ENCODE measurements around the gene SMAD7.

SMAD7 gene

GRCh38 chr18:48892146-48892855 is 58.5 kb downstream of the SMAD7 start:
- DNase-seq = peak; percentile 54

DNA sequence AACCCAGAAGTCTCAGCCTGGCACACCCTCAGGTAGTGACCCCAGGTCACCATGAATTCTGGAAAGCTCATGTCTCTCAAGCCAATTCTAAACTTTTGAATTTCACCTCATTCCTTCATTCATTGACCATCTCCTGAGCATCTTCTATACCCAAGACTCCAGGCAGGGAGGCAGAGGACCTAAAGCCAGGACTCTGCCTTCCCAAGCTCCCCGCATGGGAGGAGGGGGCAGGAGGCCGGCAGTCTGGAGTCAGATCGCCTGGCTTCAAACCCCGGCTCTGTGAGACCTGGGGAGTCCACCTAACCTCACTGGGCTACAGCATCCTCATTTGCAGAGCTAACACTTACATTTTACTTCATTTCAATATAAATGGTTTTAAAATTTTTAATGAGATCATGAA is 59.0 kb downstream of the SMAD7 start:
- DNase-seq = no peak

GRCh38 chr18:48889981-48890762 is 60.6 kb downstream of the SMAD7 start:
- no peak for DNase-seq

- DNase-seq = no peak
Observed at GRCh38 chr18:48889115-48889941, 61.4 kb downstream of the SMAD7 start.

- no peak for DNase-seq
Observed at GRCh38 chr18:48888773-48889080, 62.0 kb downstream of the SMAD7 start.

GRCh38 chr18:48887905-48888772 is 62.6 kb downstream of the SMAD7 start:
- DNase-seq = no peak

- no peak for DNase-seq
Observed at GRCh38 chr18:48887294-48887904, 63.4 kb downstream of the SMAD7 start.

DNA sequence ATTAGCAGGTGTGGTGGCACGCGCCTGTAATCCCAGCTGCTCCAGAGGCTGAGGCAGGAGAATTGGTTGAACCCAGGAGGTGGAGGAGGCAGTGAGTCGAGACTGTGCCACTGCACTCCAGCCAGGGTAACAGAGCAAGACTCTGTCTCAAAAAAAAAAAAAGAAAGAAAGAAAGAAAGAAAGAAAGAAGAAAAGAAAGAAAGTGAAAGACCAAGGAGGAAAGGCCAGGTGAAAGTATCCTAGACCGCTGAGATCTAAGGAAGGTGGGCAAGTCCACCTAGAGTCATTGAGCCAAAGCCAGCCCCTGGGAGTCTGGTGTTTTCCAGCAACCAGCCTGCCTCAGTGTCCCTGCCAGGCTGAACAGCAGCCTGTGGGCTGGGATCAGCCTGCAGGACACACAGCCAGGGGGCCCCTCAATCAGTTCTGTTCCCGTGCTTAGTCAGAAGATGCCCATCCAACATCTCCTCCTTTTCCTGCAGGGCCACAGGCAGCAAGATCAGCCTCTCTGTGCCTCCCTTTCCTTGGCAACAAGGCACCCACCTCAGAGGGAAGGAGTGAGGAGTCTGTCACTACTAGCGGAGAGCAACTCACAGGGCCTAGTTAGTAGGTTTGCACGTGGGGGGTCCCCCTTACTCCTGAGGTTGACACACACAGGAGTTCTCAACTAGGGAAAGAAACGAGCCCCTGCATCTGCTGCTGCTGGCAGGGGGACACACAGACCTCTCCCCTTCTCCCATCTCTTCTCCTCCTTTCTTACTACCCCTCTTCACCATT is 64.1 kb downstream of the SMAD7 start:
- DNase-seq = no peak

DNA sequence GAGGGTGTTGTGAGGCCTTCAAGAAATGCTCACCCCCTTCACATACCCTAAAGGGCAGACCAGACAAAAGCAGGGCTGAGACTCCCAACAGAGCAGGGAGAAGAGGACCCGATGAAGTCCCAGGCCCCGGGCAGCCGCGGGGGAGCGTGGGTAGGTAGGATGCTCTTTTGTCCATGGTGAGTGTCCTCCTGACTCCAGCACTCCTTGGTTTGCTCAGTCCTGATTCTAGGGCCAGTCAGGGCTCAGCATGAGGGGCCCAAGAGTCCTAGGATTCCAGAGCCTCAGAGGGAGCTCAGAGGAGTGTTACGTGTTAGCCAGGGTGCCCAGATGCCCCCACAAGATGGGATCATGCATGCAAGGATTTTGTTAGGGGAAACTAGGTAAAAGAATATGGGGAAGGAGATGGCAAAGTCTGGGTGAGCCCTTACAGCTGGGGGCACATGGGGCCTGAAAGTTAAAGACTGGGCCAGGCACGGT is 64.8 kb downstream of the SMAD7 start:
- DNase-seq = no peak

DNA sequence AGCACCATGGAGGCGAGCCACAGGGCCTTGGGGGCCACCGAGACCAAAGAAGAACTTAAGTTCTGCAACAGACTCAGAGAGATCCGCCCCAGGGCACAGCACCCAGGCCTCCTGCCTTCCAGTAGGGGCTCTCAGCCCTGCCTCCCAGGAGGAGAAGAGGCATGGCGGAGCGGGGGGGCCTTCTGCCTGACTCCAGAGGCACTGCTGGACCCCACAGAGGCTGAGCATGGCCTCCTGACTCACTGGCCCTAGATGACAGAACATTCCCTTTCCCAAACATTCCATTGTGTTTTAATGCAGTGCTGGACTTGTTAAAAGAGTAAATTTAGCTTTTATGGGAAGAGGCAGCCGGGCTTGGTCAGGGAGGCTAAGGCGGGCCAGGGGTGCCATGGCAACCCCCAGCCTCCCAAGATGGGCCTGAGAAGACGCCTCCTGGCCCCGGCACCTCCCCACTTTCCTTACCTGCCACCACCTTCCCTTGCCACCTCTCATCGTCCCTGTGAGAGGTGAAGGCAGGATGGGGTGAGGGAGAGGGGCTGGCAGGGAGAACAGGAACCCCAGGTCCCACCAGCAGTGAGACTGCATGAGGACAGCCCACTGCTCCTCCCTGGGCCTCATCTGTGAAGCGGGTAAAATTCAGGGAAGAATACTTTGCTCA is 65.4 kb downstream of the SMAD7 start:
- DNase-seq = no peak

DNA sequence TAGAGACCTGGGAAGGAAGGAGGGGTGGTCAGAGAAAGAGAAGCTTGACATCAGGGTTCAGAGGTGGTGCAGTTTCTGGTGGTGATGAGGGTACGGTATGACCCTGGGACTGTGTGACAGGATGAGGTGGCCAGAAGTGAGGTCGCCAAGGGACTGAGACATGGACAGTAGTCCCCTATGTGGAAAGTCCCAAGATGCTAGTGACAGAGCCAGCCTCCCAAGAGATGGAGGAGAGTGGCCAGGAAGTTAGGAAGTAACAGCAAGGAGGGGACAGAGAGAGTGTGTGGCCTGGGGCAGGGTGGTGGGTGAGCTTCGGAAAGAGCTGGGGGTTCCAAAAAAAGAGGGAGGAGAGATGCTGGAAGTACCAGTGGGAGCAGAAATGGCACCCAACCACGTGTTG is 66.0 kb downstream of the SMAD7 start:
- no peak for DNase-seq

DNA sequence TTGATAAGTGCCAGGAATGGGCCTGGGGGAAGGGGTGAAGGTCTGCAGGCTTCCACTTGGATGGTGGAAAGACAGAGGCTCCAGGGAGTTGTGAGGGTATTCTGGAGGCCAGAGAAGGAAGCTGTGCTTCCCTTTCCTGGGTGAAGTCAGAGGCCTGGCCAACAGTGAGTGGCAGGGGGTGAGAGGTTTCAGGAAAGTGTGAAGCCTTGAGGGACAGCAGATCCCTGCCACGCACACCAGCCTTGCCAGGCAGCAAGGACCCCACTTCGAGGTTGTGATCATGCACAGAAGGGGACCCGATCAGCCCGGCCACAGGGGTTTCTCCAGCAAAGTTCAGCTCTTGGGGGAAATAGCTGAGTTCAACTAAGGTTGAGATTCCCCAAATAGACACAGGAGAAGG is 66.5 kb downstream of the SMAD7 start:
- no peak for DNase-seq

DNA sequence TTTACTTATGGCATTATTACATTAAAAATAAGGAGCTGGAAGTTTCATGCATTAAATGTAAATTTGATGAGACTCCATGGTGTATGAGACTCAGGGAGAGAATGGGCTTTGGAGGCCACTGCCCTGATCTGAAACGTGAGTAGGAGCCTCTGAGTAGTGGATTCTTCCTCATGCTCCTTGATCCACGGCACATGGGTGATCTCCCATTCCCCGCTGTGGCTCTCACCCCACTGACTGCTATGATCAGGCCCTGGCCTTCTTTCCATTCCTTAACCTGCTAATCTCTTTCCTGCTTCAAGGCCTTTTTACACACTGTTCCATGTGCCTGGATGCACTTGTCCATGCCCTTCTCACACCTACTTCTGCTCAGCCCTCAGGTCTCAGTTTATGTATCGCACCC is 68.4 kb downstream of the SMAD7 start:
- DNase-seq = no peak

- DNase-seq = no peak
Observed at GRCh38 chr18:48880931-48881330, 69.8 kb downstream of the SMAD7 start.

GRCh38 chr18:48879008-48879431 is 71.7 kb downstream of the SMAD7 start:
- DNase-seq = no peak

DNA sequence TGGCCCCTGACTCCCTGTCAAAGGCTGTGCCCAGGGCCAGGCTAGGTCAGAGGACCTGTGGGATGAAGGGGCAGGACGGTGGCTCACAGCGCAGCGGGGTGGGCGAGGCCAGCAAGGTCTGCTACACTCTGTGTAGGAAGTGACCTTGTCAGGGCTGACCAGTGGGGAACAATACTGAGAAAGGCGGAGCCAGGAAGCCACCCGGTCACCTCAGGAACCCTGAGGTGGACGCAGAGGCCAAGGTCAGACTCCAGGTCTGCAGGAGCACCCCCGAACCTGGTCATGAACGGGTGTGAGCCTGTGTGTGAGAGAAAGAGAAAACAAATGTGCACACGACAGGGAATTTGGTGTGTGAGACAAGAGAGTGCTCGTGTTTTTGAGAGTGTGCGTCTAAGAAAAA is 72.3 kb downstream of the SMAD7 start:
- DNase-seq = no peak

DNA sequence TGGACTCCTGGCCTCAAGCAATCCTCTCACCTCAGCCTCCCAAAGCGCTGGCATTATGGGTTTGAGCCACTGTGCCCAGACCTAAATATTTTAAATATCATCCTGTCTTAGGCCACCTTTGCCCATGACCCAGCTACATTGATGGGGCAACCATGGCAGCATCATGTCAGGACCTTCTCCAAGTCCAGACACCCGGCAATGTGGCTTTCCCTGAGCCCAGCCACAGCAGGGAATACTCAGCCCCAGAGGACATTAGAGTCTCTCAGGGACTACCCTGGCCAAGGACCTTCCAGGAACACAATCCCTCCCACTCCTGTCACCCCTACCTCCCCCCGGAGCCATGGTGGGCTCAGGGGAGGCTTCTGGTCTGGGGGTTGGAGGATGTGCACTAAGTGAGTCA is 72.8 kb downstream of the SMAD7 start:
- no peak for DNase-seq

DNA sequence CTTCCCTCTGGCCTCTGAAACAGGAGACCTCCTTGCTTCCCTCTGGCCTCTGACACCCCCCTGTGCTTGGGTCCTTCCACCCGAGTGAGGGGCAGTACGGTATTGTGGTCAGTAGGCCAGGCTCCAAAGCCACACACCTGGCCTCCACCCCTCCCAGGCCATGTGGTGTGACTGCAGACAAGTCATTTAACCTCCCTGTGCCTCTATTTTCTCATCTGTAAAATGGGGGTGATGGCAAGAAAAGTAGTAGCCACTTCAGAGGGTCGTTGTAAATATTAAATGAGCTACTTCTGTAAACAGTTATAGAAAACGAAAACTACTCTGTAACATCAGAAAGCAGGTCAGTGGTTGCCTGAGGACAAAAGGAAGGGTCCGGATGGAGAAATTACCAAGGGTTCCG is 74.2 kb downstream of the SMAD7 start:
- DNase-seq = no peak

DNA sequence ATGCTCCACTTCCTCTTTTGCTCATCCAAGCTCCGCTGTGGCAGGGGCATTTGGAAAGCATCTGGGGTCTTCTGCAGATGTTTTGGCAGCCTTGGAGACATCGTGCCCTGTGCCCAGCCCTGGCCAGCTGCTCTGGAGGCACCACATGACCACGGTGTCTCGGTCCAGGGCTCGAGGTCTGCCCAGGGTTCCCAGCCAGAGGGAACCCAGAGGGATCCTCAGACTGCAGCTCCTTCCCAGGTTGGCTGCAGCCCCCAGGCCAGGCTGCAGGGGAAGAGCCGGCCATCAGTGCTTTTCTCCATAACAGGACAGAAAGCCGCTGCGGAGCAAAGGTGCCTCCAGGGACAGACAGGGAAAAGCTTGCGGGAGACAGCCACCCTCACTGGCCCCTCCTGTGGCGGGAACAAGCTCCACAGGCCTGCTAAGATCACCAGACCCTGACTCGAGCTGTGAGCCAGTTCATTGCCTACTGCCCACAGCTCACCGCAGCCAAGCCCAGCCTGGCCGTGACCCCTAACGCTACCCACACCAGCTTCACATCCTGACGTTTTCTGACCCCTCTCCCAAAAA is 74.7 kb downstream of the SMAD7 start:
- DNase-seq = no peak

DNA sequence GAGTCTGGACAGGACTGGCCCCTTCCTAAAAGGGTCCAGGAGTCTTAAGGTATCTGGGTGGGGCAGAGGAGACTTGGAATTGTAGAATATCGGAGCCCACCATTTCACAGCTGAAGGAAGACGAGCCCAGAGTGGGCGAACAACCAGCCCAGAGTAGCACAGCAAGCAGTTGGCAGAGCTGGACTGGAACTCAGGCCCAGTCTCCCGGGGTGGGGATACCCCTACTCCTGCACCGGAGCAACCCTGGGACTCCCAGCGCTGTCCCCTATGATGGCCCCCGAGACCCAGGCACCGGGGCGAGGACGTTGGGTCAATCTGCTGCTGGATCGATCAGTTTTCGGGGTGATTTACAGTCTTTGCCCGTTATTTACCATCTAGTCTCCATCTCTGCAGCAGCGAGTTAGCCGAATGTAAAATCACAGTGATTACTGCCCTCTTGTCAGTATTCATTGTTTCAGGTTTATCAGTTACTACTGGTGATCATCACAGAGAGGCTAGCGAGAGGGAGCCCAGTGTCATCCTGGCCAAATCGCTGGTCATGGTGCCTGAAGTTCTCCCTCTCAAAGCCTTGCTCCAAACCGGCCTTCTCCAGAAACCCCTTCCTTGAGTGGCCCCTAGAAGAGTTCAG is 75.3 kb downstream of the SMAD7 start:
- no peak for DNase-seq
